ENCODE measurements around the gene BAIAP2. TPM values are rescaled to one million over a fixed set of nuclear protein-coding genes. Genes with fewer than 3 reads are reported as not detected.

The BAIAP2 gene
- total RNA-seq, 3 donors from 2014 or later: 21.0 to 47.0 (median 37.6) TPM

DNA sequence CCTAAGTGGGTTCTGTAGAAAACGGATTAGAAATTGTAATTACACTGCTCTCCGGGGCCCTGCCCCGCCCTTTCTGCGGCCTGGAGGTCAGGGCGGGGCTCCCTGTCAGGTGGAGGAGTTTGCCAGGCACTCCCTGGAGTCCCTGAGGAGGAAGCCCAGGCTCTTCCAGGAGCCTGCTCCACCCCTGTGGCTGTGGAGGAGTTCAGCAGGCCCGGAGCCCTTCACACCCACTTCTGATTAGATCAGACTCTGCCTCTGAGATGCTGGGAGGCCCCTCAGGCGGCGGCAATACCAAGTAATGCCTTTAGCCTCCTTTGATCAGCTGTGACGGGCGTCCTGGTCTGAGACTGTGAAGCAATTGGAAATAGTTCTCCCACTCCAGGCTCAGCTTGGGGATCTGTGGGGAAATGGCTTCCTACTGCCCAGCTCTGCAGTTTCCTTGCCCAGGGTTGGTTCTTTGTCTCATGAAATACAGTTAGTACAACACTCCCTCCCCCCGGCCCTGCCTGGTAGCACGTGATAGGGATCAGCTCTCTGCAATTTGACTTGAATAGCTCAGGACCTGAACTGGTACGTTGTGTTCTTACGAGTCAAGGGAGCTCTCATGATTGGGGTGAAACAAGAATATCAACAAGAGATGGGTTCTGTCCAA is 22.3 kb downstream of the BAIAP2 start:
- TF ChIP-seq POLR2A (IDR thresholded peaks at IDR 0.05) (no peak), POLR2AphosphoS5 (IDR thresholded peaks at IDR 0.05) (peak in 1 of 3 donors; percentile 19)
- TF ChIP-seq, protein P1, sequence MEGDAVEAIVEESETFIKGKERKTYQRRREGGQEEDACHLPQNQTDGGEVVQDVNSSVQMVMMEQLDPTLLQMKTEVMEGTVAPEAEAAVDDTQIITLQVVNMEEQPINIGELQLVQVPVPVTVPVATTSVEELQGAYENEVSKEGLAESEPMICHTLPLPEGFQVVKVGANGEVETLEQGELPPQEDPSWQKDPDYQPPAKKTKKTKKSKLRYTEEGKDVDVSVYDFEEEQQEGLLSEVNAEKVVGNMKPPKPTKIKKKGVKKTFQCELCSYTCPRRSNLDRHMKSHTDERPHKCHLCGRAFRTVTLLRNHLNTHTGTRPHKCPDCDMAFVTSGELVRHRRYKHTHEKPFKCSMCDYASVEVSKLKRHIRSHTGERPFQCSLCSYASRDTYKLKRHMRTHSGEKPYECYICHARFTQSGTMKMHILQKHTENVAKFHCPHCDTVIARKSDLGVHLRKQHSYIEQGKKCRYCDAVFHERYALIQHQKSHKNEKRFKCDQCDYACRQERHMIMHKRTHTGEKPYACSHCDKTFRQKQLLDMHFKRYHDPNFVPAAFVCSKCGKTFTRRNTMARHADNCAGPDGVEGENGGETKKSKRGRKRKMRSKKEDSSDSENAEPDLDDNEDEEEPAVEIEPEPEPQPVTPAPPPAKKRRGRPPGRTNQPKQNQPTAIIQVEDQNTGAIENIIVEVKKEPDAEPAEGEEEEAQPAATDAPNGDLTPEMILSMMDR (IDR thresholded peaks at IDR 0.05): peak in 1 of 3 donors; percentile 32
- H3K27ac ChIP-seq: peak overlapping the region; percentile 91
- peaks cover 9 to 10% of the 10 kb centered on the region in 2 donors for H3K4me1 ChIP-seq
- intact Hi-C loops (cut with DNase I; ENCODE audit: low total_unique reads): no loop called here
- H3K27me3 ChIP-seq: no peaks in the 10 kb centered on the region
- H3K36me3 ChIP-seq: no peaks in the 10 kb centered on the region
- H3K9me3 ChIP-seq: no peaks in the 10 kb centered on the region
- peak; percentile 73 to 80 for DNase-seq (ENCODE audit: low spot score in 2 of 2)
- peak overlapping the region in 1 of 3 donors; percentile 15 for H3K4me3 ChIP-seq

DNA sequence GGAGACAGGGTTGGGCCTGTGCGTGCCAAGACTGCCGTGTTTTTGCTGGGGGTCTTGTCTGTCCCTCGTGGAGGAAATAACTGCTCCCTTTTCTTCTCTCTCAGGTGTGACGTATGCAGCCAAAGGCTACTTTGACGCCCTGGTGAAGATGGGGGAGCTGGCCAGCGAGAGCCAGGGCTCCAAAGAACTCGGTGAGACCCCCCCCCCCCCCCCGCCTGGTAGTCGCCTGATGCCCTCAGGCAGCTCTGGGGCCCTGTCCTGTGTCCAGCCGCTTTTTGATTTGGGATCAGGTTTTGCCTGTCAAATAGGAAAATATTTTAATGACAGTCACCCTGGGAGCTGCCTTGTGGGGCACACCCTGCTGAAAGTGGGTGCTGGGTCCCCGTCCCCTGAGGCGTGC is 22.8 kb downstream of the BAIAP2 start:
- H3K4me1 ChIP-seq: peaks cover 9 to 10% of the 10 kb centered on the region in 2 donors
- intact Hi-C loops (cut with DNase I; ENCODE audit: low total_unique reads): no loop called here
- no peaks in the 10 kb centered on the region for H3K9me3 ChIP-seq
- H3K27me3 ChIP-seq: no peaks in the 10 kb centered on the region
- H3K4me3 ChIP-seq: peak overlapping the region in 1 of 3 donors; percentile 15
- no peaks in the 10 kb centered on the region for H3K36me3 ChIP-seq
- peak overlapping the region; percentile 91 for H3K27ac ChIP-seq
- no peak for DNase-seq (ENCODE audit: low spot score in 2 of 2)
- TF ChIP-seq, protein P1 (IDR thresholded peaks at IDR 0.05): no peak
- TF ChIP-seq POLR2A (IDR thresholded peaks at IDR 0.05) (no peak), POLR2AphosphoS5 (IDR thresholded peaks at IDR 0.05) (no peak)

DNA sequence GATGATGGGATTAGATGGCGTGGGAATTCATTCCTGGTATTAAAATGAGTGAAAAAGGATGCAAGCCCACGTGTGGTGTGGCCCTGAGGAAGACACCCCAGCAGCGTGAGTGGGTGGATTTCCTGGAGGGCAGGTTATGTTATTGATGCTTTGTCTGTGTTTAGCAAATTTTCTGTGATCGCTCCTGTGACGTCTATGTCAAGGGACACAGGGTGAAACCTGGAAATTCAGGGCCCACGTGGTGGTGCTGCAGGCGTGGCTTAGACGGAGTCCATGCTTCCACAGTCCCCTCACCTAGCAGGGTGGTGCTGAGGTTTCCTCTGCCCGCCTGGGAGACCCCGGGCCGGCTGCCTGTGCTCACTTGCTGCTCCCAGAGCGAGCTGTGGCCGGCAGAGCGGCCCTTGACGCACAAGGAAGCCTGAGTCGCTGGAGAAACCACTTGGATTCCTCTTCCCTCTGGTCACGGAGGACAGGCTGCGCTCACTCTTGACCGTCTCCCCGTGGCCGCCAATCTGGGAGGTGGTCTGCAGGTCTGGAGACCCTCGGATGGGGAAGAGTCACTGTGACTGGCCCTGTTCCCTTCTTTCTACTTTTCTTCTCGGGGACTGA is 23.4 kb downstream of the BAIAP2 start:
- no peak for DNase-seq (ENCODE audit: low spot score in 2 of 2)

DNA sequence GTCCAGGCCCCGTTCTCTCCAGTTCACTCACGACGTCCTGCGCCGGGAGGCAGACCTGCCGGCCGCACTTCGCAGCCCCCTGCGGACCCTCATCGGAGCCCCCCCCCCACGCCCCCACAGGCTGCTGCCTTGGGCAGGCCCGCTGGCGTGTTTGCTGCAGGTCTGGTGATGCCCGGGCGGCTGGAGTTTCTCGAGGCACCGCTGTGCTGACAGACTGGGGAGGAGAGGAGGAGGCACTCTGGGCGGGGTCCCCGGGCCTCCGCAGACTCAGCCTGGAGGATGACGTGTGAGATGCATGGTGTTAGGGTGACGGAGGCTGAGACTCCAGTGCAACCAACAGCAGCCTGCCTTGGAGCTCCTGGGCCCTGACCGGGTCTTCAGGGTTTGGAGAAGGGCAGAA is 24.1 kb downstream of the BAIAP2 start:
- H3K36me3 ChIP-seq: no peaks in the 10 kb centered on the region
- H3K27me3 ChIP-seq: no peaks in the 10 kb centered on the region
- intact Hi-C loops (cut with DNase I; ENCODE audit: low total_unique reads): no loop called here
- no peak overlapping the region for H3K4me3 ChIP-seq
- no peak for DNase-seq (ENCODE audit: low spot score in 2 of 2)
- no peaks in the 10 kb centered on the region for H3K9me3 ChIP-seq
- peaks cover 10 to 17% of the 10 kb centered on the region in 2 donors for H3K4me1 ChIP-seq
- H3K27ac ChIP-seq: peak overlapping the region; percentile 91
- TF ChIP-seq, protein P1 (IDR thresholded peaks at IDR 0.05): no peak
- TF ChIP-seq POLR2AphosphoS5 (IDR thresholded peaks at IDR 0.05) (no peak), POLR2A (IDR thresholded peaks at IDR 0.05) (no peak)

More for the DNA sequence above, 23.4 kb downstream of the BAIAP2 start:
- no peaks in the 10 kb centered on the region for H3K27me3 ChIP-seq
- H3K4me3 ChIP-seq: no peak overlapping the region
- TF ChIP-seq POLR2AphosphoS5 (IDR thresholded peaks at IDR 0.05) (no peak), POLR2A (IDR thresholded peaks at IDR 0.05) (no peak)
- TF ChIP-seq, protein P1 (IDR thresholded peaks at IDR 0.05): no peak
- peaks cover 10 to 11% of the 10 kb centered on the region in 2 donors for H3K4me1 ChIP-seq
- no peaks in the 10 kb centered on the region for H3K36me3 ChIP-seq
- H3K27ac ChIP-seq: peak overlapping the region; percentile 91
- no peaks in the 10 kb centered on the region for H3K9me3 ChIP-seq
- intact Hi-C loops (cut with DNase I; ENCODE audit: low total_unique reads): no loop called here

DNA sequence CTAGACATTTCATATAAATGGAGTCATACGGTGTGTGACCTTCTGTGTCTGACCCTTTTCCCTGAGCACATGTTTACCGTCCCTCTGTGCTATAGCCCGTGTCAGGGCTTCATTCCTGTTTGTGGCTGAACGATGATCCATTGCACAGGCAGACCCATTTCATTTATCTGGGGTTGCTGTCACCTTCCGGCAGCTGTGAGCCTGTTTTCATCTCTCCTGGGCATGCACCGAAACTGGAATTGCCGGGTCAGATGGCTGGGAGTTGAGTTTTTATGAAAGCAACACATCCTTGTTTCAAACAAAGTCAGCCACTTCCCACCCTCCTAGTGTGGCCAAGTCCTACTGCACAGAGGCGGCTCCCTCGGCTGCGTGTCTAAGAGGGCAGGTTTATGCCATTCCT is 25.5 kb downstream of the BAIAP2 start:
- TF ChIP-seq, protein P1 (IDR thresholded peaks at IDR 0.05): no peak
- TF ChIP-seq POLR2AphosphoS5 (IDR thresholded peaks at IDR 0.05): peak in 1 of 3 donors; percentile 50
- TF ChIP-seq POLR2A (IDR thresholded peaks at IDR 0.05): no peak
- Histone ChIP-seq H3K27ac (peak overlapping the region; percentile 65 to 91), H3K36me3 (no peaks in the 10 kb centered on the region), H3K4me3 (no peak overlapping the region), H3K9me3 (no peaks in the 10 kb centered on the region), H3K4me1 (peaks cover 21 to 31% of the 10 kb centered on the region in 2 donors), H3K27me3 (no peaks in the 10 kb centered on the region)
- intact Hi-C loops (cut with DNase I; ENCODE audit: low total_unique reads): no loop called here
- no peak for DNase-seq (ENCODE audit: low spot score in 2 of 2)

Data from breast epithelium (tissue), 4 donors.